Trophoblast cell (in vitro differentiated cells and primary cell): ENCODE data around the gene AP3D1.

Experiments used
- DNase-seq, 2 donors: peaks; one replicate each; pipeline ENCODE4 v3.0.0-alpha.2; 2016
- H2AFZ ChIP-seq: 2 replicates; pipeline ENCODE4 v1.6.1; 2013; ENCODE audit warnings: low read length, moderate library complexity, mild to moderate bottlenecking; ENCODE audit not compliant: insufficient read depth, poor library complexity
- H2AK5ac ChIP-seq: 2 replicates; pipeline ENCODE4 v1.6.1; 2013; ENCODE audit warnings: mild to moderate bottlenecking, low read length
- H2BK120ac ChIP-seq: 2 replicates; pipeline ENCODE4 v1.6.1; 2013; ENCODE audit warnings: low read length, mild to moderate bottlenecking, moderate library complexity; ENCODE audit not compliant: insufficient read depth, poor library complexity
- H2BK12ac ChIP-seq: 2 replicates; pipeline ENCODE4 v1.6.1; 2013; ENCODE audit warnings: mild to moderate bottlenecking, low read length, moderate library complexity
- H2BK5ac ChIP-seq: 2 replicates; pipeline ENCODE4 v1.6.1; 2013; ENCODE audit warnings: low read length, low read depth, moderate library complexity, mild to moderate bottlenecking; ENCODE audit not compliant: poor library complexity
- H3K14ac ChIP-seq: 2 replicates; pipeline ENCODE4 v1.6.1; 2013; ENCODE audit warnings: mild to moderate bottlenecking, low read length
- H3K18ac ChIP-seq: 2 replicates; pipeline ENCODE4 v1.6.1; 2013; ENCODE audit warnings: mild to moderate bottlenecking, low read length
- H3K23ac ChIP-seq: 2 replicates; pipeline ENCODE4 v1.6.1; 2013; ENCODE audit warnings: low read length
- H3K27ac ChIP-seq: 2 replicates; pipeline ENCODE4 v1.5.1; 2013; ENCODE audit warnings: low read depth, mild to moderate bottlenecking, inconsistent platforms, low read length, moderate library complexity
- H3K27me3 ChIP-seq: 2 replicates; pipeline ENCODE4 v1.6.1; 2013; ENCODE audit warnings: inconsistent platforms, mild to moderate bottlenecking, low read length, moderate library complexity; ENCODE audit not compliant: insufficient read depth
- H3K36me3 ChIP-seq, 2 experiments: 1 replicate in 1 of 2; 2 replicates in 1 of 2; pipeline ENCODE4 v1.6.1; 2013; ENCODE audit warnings: low read length in 2 of 2, mild to moderate bottlenecking in 2 of 2, moderate library complexity in 1 of 2; ENCODE audit not compliant: insufficient read depth in 2 of 2, control insufficient read depth in 1 of 2
- H3K4ac ChIP-seq: 2 replicates; pipeline ENCODE4 v1.6.1; 2013; ENCODE audit warnings: low read depth, mild to moderate bottlenecking, low read length, moderate library complexity
- H3K4me1 ChIP-seq, 2 experiments: 1 replicate in 1 of 2; 2 replicates in 1 of 2; pipeline ENCODE4 v1.6.1; 2013; ENCODE audit warnings: low read length in 2 of 2, mild to moderate bottlenecking in 2 of 2, moderate library complexity in 1 of 2; ENCODE audit not compliant: insufficient read depth in 2 of 2, control insufficient read depth in 1 of 2
- H3K4me2 ChIP-seq: 2 replicates; pipeline ENCODE4 v1.6.1; 2013; ENCODE audit warnings: inconsistent platforms, mild to moderate bottlenecking, low read length, moderate library complexity
- H3K4me3 ChIP-seq: 2 replicates; pipeline ENCODE4 v1.5.1; 2013; ENCODE audit warnings: mild to moderate bottlenecking, low read depth, low read length, inconsistent platforms
- H3K79me1 ChIP-seq: one replicate; pipeline ENCODE4 v1.6.1; 2013; ENCODE audit warnings: low read length
- H3K79me2 ChIP-seq: 2 replicates; pipeline ENCODE4 v1.6.1; 2013; ENCODE audit warnings: low read length, mild to moderate bottlenecking; ENCODE audit not compliant: control insufficient read depth, insufficient read depth, poor library complexity
- H3K9ac ChIP-seq: 2 replicates; pipeline ENCODE4 v1.6.1; 2013; ENCODE audit warnings: mild to moderate bottlenecking, low read length
- H3K9me3 ChIP-seq: 2 replicates; pipeline ENCODE4 v1.6.1; 2013; ENCODE audit warnings: low read depth, mild to moderate bottlenecking, control low read depth, inconsistent platforms, low read length; ENCODE audit not compliant: insufficient read depth
- H4K12ac ChIP-seq: 2 replicates; pipeline ENCODE4 v1.6.1; 2013; ENCODE audit warnings: low read depth, mild to moderate bottlenecking, low read length, moderate library complexity
- H4K8ac ChIP-seq: 2 replicates; pipeline ENCODE4 v1.6.1; 2013; ENCODE audit warnings: low read depth, mild to moderate bottlenecking, low read length, moderate library complexity
- H4K91ac ChIP-seq: one replicate; pipeline ENCODE4 v1.6.1; 2013; ENCODE audit warnings: low read depth, mild to moderate bottlenecking, low read length, moderate library complexity
- WGBS: extraction: QIAGEN DNeasy Blood & Tissue Kit; methylation state at CpG from one replicate; pipeline ENCODE4 v1.1.7; 2013; ENCODE audit warnings: missing lambda C conversion rate; ENCODE audit not compliant: insufficient read length, insufficient coverage; ENCODE audit errors: extremely low coverage; 5-methylcytosine and 5-hydroxymethylcytosine counted together

AP3D1 gene

GRCh38 chr19:2108251-2109016, 42.9 kb downstream of the AP3D1 start:
- no peak overlapping the region for H4K8ac ChIP-seq
- no peak overlapping the region for H3K27ac ChIP-seq
- no peak overlapping the region for H3K14ac ChIP-seq
- H3K36me3 ChIP-seq, result peaks cover 90 to 94% of the 10 kb centered on the region in 2 experiments
- H2BK120ac ChIP-seq, result no peak overlapping the region
- no peak overlapping the region for H4K91ac ChIP-seq
- H3K18ac ChIP-seq, result no peak overlapping the region
- H2AK5ac ChIP-seq, result no peak overlapping the region
- H2BK5ac ChIP-seq, result no peak overlapping the region
- no peaks in the 10 kb centered on the region for H3K79me2 ChIP-seq
- H3K79me1 ChIP-seq, result no peaks in the 10 kb centered on the region
- H3K9ac ChIP-seq, result no peak overlapping the region
- H4K12ac ChIP-seq, result no peak overlapping the region
- no peak for DNase-seq
- H3K4me1 ChIP-seq, result no peaks in the 10 kb centered on the region
- H3K23ac ChIP-seq, result no peak overlapping the region
- H3K27me3 ChIP-seq, result no peaks in the 10 kb centered on the region
- H3K4me3 ChIP-seq, result no peak overlapping the region
- H2AFZ ChIP-seq, result no peak overlapping the region
- no CpG with 5 or more reads among the region's 23 CpGs for WGBS
- no peak overlapping the region for H2BK12ac ChIP-seq
- H3K9me3 ChIP-seq, result peaks cover 11% of the 10 kb centered on the region
- H3K4ac ChIP-seq, result no peak overlapping the region
- H3K4me2 ChIP-seq, result no peak overlapping the region

- no CpG with 5 or more reads among the region's 20 CpGs for WGBS
- H2BK120ac ChIP-seq, result no peak overlapping the region
- DNase-seq, result no peak
Observed at GRCh38 chr19:2103045-2103707, 48.2 kb downstream of the AP3D1 start.

DNA sequence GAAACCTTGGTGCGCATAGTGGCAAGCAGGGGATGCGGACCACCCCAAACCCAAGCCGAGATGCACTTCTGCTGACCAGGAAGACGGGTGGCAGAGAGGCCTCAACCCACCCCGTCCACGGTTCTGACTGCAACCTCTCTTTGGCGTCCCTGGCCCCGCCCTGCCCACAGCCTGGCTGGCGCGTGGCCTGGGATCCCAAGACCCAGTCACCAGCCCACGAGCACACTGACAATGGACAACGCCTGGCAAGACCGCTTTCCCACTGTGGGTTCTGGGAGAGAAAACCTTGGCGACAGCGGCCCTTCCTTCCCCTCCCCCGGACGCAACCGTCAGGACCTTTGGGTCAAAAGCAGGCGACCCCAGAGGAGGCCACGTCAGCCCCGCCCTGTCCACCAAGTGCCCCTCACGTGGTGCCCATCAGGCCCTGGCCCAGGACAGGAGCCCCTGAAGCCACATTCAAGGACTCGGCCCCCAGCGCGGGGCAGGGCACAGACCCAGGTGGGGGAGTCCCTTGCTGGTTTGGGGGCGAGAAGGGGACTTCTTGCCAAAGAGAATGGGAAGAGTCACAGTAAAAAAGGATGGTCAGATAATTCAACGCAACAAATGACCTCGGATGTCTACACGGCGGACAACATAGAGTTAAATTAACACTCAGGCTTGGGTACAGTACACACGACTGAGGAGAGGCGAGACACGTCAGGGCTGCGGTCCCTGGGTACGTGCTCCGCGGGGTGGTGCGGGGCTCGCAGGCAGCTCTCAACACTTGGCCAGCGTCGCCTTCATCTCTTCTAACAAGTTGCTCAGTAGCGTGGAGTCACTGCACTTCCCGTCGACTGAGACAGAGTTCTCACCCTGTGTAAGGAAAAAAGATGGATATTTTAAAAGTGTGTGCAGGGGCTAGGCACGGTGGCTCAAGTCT, 49.7 kb downstream of the AP3D1 start:
- H3K9me3 ChIP-seq, result peaks cover 13% of the 10 kb centered on the region
- H3K36me3 ChIP-seq, result peaks cover 65 to 67% of the 10 kb centered on the region in 2 experiments
- no peak overlapping the region for H3K4me3 ChIP-seq
- no CpG with 5 or more reads among the region's 45 CpGs for WGBS
- H3K4me1 ChIP-seq, result peaks cover 2 to 4% of the 10 kb centered on the region in 2 experiments
- DNase-seq, result no peak
- H4K12ac ChIP-seq, result no peak overlapping the region
- no peak overlapping the region for H3K14ac ChIP-seq
- H2AK5ac ChIP-seq, result no peak overlapping the region
- H3K27ac ChIP-seq, result no peak overlapping the region
- no peaks in the 10 kb centered on the region for H3K79me1 ChIP-seq
- no peak overlapping the region for H3K4me2 ChIP-seq
- no peak overlapping the region for H3K4ac ChIP-seq
- H4K8ac ChIP-seq, result no peak overlapping the region
- H3K79me2 ChIP-seq, result no peaks in the 10 kb centered on the region
- no peak overlapping the region for H2AFZ ChIP-seq
- H3K9ac ChIP-seq, result no peak overlapping the region
- no peak overlapping the region for H3K23ac ChIP-seq
- H2BK120ac ChIP-seq, result no peak overlapping the region
- no peak overlapping the region for H2BK12ac ChIP-seq
- no peak overlapping the region for H4K91ac ChIP-seq
- no peak overlapping the region for H2BK5ac ChIP-seq
- H3K18ac ChIP-seq, result no peak overlapping the region
- no peaks in the 10 kb centered on the region for H3K27me3 ChIP-seq

More at GRCh38 chr19:2103045-2103707, 48.2 kb downstream of the AP3D1 start:
- no peaks in the 10 kb centered on the region for H3K27me3 ChIP-seq
- H3K4me3 ChIP-seq, result no peak overlapping the region
- no peak overlapping the region for H3K23ac ChIP-seq
- H2AK5ac ChIP-seq, result no peak overlapping the region
- H3K9ac ChIP-seq, result no peak overlapping the region
- H3K9me3 ChIP-seq, result peaks cover 13% of the 10 kb centered on the region
- no peak overlapping the region for H2BK5ac ChIP-seq
- H3K79me2 ChIP-seq, result no peaks in the 10 kb centered on the region
- no peaks in the 10 kb centered on the region for H3K79me1 ChIP-seq
- H2BK12ac ChIP-seq, result no peak overlapping the region
- no peak overlapping the region for H3K14ac ChIP-seq
- H3K4me2 ChIP-seq, result no peak overlapping the region
- no peak overlapping the region for H4K12ac ChIP-seq
- no peak overlapping the region for H4K8ac ChIP-seq
- H3K27ac ChIP-seq, result no peak overlapping the region
- H3K4ac ChIP-seq, result no peak overlapping the region
- no peaks in the 10 kb centered on the region for H3K4me1 ChIP-seq
- H2AFZ ChIP-seq, result no peak overlapping the region
- peaks cover 76 to 78% of the 10 kb centered on the region in 2 experiments for H3K36me3 ChIP-seq
- H4K91ac ChIP-seq, result no peak overlapping the region
- no peak overlapping the region for H3K18ac ChIP-seq

- WGBS, result no CpG with 5 or more reads among the region's 11 CpGs
- Histone ChIP-seq H3K27me3 (no peaks in the 10 kb centered on the region), H3K4me3 (no peak overlapping the region)
Observed at GRCh38 chr19:2100719-2101061, 50.7 kb downstream of the AP3D1 start.

More at GRCh38 chr19:2100719-2101061, 50.7 kb downstream of the AP3D1 start:
- Histone ChIP-seq H2AK5ac (no peak overlapping the region), H3K27ac (no peak overlapping the region), H2AFZ (no peak overlapping the region), H2BK5ac (no peak overlapping the region), H3K23ac (no peak overlapping the region), H3K4me2 (no peak overlapping the region), H4K91ac (no peak overlapping the region), H2BK120ac (no peak overlapping the region), H3K36me3 (peaks cover 56 to 57% of the 10 kb centered on the region in 2 experiments), H4K12ac (no peak overlapping the region), H3K4me1 (peaks cover 2 to 4% of the 10 kb centered on the region in 2 experiments), H3K9ac (no peak overlapping the region), H3K4ac (no peak overlapping the region), H4K8ac (no peak overlapping the region), H3K14ac (no peak overlapping the region), H2BK12ac (no peak overlapping the region), H3K18ac (no peak overlapping the region), H3K79me1 (peaks cover 7% of the 10 kb centered on the region), H3K9me3 (peaks cover 7% of the 10 kb centered on the region), H3K79me2 (peaks cover 2% of the 10 kb centered on the region)
- DNase-seq, result no peak
